Femur (tissue), 1 donor: Measurements from ENCODE around the gene APEX2.
A peak's percentile ranks its signal among the peaks of the same experiment; 100 is the strongest.
"Not testable (repeated sequence)": the region's sequence is repeated elsewhere in the genome, so short reads cannot be mapped to it uniquely, and the experiment has no call there.

Source experiments
- DNase-seq: peaks from one replicate; pipeline ENCODE4 v3.0.0-alpha.2; 2017

Gene APEX2, protein sequence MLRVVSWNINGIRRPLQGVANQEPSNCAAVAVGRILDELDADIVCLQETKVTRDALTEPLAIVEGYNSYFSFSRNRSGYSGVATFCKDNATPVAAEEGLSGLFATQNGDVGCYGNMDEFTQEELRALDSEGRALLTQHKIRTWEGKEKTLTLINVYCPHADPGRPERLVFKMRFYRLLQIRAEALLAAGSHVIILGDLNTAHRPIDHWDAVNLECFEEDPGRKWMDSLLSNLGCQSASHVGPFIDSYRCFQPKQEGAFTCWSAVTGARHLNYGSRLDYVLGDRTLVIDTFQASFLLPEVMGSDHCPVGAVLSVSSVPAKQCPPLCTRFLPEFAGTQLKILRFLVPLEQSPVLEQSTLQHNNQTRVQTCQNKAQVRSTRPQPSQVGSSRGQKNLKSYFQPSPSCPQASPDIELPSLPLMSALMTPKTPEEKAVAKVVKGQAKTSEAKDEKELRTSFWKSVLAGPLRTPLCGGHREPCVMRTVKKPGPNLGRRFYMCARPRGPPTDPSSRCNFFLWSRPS

DNA sequence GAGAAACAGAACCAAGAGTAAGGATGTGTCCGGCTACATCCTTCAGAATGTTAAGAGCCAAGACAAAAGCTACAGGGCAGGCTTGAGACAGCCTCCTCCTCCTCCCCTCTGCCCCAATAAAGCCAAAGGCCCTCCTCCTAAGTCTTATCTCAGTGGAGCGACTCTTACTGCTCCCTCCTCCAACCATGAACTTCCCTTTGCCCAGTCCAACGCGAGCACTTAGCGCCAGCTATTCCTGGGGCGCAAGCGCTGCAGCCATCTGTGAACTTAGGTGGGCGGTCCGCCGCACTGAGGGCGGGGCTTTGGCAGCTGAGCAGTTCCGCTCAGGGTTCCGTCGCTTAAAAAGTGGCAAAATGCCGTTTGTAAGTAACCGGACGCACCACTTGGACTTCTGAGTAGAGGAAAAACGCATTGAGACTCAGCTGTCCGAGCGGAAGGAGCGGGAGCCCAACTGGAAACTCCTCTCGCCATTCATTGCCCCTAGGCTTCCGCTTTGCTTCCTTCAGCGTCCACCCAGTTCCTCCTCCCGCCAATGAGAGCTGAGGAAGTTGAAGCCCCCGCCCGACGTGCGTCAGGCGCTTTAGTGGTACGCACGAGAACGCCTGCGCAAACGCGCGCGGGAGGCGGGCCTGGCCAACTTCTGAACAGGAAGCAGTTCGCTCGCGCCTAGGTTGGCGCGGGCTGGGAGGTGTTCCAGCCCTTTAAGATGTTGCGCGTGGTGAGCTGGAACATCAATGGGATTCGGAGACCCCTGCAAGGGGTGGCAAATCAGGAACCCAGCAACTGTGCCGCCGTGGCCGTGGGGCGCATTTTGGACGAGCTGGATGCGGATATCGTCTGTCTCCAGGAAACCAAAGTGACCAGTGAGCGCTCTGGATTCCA is at the start of gene APEX2:
TSS of gene APEX2 (plus strand) at position 647 of the 882 bp plus-strand sequence. CDS start at position 707, 60 bp downstream.
- DNase-seq: peak; percentile 94

DNA sequence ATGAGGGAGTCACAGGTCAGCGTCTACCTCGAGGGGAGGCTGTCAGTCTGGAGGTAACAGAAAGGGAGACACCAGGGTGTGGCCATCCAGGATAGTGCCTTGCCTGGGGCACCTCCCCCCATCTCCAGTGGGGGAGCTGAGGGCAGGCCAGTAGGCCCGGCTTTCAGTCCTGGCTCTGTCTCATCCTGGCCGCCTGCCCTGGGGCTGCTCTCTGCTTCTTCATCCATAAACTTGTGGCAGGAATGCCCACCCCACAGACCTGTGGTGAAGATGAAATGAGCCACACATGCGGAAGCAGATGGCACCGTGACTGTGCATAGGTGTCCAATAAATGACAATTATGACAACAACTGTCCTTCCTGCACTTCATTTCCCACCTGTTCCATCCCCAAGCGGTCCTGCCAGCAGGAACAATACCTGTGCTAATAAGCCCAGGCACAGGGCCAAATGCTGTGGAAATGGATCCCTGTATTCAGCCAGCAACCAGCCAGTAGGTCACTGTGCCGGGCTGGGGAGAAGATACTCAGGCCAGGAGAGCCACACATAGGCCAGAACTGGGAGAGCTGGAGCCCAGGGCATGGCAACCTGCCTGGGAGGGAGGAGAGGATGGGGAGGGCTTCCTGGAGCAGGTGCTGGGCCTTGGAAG is 49.3 kb upstream of the APEX2 start:
- DNase-seq: no peak

DNA sequence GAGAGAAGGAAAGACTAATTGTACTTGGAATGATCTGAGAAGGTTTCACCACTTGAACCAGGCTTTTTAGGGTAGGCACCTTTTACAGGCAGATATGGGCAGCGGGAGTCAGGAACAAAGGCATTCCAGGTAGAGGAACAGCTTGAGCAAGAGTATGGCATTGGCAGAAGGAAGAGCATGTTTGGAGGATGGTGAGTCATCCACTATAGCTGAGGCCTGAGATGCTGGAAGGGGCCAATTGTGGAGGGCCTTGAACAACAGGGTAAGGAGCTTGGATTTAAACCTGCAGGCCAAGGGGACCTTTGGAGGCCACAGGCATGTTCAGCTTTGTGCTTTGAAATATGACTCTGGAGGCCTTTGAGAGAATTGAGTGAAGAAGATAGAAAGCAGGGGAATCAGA is 38.4 kb upstream of the APEX2 start:
- DNase-seq: no peak

DNA sequence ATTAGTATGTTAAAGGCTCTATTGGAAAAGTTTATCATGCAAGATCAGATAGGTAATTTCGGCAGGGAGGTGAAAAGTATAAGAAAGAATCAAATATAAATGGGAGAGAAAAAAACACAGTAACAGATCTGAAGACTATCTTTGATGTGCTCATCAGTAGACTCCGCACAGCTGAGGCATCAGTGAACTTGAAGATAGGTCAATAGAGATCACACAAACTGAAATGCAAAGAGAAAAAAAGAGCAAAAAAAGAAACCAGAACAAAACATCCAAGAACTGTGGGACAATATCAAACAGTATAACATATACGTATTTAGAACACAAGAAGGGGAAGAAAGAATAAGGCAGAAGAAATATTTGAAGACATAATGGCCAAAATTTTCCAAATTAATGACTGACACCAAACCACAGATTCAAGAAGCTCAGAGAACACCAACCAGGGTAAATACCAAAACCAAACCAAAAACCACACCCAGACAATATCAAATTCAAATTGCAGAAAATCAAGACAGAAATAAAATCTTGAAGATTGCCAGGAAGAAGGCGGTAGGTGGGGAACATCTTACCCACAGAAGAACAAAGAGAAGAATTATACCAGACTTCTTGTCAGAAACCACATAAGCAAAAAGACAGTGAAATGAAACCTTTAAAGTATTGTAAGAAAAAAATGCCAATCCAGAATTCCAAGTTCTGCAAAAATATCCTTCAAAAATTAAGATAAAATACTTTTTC is 35.2 kb upstream of the APEX2 start:
- no peak for DNase-seq

DNA sequence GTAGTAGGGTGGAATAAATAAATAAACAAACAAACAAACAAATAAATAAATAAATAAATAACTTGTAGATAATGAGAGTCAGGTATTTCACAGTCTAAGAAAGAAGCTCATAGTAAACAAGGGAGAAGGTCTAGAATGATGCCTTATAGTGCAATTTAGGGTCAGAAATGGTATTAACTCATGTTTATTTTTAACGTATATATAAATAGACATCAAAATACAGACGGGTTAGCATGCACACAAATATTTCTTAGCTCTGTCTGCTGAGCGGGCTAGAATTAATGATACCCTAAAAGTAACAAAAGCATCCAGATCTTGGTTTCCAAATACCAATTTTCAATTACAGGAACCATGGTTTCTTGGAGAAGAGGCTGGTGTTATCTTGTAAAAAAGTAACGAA is 22.8 kb upstream of the APEX2 start:
- DNase-seq: no peak

DNA sequence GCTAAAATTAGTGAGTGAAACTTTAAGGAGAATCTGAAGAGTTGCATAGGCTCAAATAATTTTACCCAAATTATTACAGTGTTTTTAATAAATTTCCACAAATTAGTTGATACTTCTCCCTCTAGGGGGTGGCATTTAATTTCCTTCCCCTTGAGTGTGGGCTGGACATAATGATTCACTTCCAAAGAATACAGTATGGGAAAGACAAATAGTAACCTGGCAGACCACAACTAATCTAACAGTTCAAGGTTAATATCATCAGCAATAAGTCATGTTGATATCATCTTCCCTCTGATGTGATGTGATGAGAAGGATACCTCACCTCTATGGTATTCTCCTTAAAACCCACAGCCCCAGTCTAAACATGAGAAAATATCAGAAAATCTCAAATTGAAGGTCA is 21.7 kb upstream of the APEX2 start:
- no peak for DNase-seq

DNA sequence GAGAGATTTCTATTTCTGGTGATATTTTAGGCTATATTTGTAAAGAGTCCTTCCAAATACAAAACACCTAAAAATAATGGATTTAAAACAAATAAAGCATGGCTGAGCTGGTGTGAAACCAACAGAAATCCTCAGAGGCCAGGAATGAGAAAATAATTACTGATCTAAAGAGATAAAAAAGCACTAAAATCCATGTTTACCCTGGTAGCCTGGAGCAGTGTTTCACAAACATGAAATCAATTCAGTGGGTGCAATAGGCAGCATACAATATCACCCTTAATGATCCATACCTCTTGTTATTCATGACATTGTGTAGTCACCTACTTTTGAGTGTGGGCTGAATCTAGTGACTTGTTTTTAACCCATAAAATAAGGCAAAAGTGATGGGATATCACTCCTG is 20.7 kb upstream of the APEX2 start:
- no peak for DNase-seq

DNA sequence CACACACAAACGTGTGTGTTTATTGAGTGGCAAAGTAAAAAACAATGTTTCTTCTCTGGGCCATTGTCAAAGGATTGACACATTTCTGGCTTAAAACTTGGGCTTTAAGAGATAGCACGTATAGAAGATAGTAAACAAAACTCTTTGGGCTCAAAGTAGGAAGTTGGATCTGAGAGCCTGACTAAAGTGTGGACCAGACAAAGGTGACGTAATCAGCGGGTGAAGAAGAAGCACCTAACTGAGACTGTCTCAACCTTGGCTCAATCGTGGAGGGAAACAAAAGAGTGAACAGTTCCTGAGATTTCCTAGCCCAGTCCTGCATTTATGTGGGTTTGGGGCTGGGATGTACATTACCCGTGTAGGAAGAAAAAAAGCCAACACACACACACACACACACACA is 19.8 kb upstream of the APEX2 start:
- DNase-seq: no peak

DNA sequence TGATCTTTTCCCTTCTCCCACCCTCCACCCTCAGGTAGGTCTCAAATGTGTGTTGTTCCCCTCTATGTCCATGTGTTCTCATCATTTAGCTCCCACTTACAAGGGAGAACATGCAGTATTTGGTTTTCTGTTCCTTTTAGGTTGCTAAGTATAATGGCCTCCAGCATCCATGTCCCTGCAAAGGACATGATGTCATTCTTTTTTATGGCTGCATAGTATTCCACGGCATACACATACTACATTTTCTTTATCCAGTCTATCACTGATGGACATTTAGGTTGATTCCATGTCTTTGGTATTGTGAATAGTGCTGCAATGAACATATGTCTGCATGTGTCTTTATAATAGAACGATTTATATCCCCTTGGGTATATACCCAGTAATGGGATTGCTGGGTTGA is 16.9 kb upstream of the APEX2 start:
- not testable (repeated sequence) for DNase-seq

DNA sequence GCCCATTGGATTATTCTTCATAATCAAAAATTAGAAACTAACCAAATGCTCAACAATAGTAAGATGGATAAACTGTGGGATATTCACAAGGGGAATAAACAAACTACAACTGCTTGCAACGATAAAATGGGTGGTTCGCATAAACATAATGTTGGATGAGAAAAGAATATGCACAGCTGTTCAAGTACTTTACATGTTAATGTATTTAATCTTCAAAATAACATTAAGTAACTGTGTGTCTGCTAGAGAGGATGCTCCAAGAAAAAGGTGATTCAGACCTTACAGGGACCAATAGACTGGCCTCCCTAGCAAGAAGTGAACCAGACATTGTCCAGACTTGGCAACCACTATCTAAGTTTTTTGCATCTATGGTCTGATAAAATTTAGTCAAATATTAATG is 8.5 kb upstream of the APEX2 start:
- DNase-seq: no peak

DNA sequence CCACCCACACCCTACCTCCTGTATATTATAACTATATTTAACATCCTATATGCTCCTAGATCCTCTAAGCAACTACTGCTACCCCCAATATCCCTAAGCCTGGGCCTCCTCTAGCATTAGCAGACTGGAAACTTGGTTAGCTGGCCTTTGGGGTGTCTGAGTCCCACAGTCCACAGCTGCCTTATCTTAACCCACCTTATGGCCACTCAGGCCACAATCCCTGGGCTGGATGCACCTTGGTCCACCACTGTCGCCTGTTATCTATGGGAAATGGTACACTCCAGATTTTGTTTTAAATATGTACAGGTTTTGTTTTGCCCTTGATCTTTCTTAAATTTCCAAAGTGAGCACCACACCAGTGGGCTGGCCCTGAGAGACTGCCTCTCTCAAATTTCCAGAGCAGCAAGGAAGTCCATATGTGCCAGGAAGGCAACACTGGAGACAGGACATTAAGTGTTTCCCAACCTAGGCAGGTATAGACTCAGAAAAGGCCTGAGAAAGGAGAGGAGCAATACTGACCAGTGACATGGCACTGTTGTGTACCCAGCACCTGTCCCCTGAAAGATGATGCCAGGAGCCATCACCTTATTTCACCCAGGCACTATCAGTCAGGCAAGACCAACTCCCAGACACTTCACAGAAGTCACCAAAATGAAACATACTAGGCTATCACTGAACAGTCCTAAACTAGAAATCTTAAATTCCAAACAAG is 7.1 kb upstream of the APEX2 start:
- DNase-seq: no peak

DNA sequence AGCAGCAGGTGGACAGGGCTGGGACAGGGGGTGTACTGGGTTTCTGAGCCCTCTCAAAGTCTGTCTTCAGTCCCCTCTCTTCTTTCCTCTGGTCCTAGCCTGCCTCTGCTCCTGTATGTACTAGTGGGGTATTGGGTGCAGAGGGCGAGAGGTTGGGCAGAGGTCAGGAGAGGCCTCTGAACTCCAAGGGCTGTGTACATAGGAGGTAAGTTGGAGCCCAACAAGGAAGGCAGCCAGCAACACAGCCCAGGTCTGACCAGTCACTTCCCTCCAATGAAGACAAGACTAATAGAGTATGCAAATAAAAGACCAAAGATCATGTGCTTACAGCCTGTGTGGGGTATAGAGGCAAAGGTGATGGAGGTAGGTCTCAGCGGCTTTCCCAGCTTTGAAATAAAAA is 6.1 kb upstream of the APEX2 start, which contains the start of gene PFKFB1:
TSS of gene PFKFB1 (minus strand) at position 90 of the 400 bp plus-strand sequence. CDS start 181 bp downstream, outside the sequence.
- DNase-seq: no peak

DNA sequence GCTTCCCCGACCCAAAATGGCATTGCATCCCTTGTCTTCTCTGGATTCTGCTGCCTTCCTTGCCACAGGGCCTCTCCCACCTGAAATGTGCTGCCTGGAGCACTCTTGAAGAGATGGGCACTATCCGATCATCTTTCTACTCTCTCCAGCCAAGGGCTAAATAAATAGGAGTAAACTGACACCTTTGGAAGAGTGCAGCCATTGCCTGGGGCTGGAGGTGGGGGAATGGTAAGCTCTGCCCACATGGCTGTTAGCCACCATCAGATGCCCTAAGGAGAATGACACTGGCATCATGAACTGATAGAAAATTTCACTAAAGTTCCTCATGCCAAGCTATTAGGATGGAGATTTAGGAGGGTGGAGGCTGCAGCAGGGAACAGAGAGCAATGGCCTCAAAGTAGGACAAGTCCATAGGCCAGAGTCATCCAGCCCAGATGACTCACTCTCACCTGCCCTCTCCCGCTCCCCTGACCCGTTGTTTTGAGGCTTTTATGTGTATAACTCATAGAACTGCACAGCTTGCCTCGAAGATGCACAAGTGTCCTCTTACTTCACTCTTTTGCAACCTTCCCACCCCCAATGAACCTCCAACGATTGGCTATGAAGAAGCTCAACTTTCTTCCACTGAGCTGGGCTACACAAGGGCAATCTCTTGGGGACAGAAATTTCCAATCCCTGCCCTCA is 5.4 kb upstream of the APEX2 start:
- DNase-seq: no peak

DNA sequence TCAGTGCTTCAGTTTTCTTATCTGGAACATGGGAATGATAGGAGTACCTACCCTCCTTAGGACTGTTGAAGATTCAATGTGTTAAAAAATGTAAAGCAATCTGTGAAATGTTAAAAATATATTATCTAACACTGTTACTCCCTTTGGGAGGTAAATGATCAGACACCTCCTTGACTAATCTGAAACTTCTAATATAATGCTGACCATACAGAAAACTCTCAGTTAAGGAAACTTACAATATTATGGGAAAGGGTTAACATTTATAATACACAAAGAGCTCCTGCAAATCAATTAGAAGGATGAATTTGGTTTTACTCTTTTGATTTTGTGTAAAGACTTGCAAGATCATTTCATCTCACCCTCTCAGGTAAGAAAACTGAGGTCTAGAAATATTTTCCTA is 4.5 kb upstream of the APEX2 start:
- DNase-seq: no peak

DNA sequence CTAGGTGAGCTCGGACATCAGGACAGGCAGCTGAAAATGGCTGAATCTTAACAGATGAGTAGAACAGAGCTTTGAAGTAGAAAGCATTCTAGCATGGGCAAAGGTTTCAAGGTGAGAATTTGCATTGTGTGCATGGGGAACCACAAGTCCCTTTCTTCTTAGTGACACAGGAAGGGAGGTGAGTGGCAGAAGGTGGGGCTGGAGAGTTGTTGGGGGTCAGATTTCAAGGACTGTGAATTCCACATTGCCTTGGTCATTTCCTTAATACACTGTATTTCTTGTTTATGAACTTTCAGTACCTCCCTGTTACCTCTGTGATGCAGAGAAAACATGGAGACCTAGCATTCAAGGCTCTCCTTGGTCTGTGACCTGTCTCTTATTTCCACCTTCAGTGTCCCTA is 4.1 kb downstream of the APEX2 start:
- DNase-seq: no peak

DNA sequence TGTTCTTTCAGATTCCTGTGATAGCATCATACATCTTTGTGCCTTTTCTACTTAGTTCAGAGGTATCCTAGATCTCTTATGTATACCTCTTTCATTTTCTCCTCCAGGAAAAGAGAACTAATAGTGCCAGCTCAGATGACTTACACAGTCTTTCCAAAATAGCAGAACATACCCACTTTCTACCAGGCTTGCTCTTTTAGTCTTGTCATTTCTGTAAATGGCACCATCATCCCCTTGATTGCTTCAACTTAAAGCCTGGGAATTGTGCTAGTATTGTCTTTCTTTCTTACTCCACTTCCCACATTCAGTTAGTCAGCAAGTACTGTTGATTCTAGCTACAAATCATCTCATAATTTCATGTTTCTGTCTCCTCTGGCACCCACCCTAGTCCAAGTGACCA is 5.1 kb downstream of the APEX2 start:
- no peak for DNase-seq

DNA sequence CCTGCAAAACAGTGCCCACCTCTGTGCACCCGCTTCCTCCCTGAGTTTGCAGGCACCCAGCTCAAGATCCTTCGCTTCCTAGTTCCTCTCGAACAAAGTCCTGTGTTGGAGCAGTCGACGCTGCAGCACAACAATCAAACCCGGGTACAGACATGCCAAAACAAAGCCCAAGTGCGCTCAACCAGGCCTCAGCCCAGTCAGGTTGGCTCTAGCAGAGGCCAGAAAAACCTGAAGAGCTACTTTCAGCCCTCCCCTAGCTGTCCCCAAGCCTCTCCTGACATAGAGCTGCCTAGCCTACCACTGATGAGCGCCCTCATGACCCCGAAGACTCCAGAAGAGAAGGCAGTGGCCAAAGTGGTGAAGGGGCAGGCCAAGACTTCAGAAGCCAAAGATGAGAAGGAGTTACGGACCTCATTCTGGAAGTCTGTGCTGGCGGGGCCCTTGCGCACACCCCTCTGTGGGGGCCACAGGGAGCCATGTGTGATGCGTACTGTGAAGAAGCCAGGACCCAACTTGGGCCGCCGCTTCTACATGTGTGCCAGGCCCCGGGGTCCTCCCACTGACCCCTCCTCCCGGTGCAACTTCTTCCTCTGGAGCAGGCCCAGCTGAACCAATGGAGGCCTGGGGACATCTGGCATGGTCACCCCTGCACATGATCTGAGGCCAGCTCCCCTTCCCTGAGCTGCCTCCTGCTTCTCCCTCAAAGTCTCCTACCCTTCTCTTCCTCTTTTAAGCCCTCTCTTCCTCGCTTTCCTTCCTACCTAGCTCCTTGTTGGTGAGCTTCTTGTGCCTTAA is 6.9 kb downstream of the APEX2 start:
- no peak for DNase-seq

DNA sequence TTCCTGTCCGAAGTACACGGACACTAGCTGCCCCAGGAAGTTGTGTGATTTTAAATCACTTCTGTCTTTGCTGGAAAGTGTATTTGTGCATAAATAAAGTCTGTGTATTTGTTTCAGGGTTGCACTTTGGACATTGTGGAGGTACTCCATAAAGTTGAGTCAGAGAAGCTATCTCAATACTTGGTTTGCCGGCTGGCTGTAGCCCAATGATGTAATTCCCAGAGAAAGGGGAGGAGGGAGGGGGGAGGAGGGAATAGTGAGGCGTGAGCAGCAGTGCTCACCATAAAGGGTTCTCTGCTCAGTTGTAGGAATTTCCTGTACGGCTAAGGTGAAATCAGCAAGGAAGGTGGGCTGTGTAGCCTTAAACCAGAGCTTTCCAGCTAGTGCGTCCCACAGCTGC is 7.5 kb downstream of the APEX2 start:
- no peak for DNase-seq

DNA sequence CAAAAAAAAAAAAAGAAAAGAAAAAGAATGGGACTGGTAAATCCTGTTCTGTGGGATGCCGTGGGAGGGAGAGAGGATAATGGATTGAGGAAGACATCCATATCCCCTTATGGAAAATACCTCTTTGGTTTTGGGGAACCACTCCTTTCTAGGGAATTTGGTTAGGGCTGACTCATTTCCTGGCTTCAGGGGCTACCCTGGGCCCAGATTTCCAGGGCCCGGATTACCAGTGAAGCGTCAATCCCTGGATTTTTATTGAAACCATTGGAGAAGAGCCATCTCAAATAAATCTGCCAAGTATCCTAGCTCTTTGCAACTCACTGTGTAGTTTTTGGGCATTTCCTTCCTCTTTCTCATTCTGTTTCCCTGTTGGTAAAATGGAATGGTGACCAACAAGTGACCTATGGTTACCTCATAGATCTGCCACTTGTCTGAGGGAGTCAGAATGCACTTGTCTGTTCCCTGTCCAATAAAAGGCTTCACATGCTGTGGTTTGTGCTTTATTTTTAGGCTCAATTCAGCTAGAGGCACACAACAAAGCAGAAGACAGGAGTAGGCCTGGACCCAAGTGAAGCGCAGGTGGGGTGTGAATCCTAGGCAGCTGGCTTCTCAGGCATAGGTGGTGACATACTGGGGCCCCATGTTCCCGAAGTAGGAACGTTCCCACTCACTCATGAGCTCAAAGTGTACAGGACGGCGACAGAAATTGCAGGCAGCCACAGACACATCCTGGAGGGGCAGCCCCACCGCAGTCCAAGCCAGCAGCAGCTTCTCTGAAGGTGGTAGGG is 8.6 kb downstream of the APEX2 start:
- no peak for DNase-seq
